Astrocyte of the spinal cord (primary cell): ENCODE data around the gene ACSS3.
"Not testable (repeated sequence)": the region's sequence is repeated elsewhere in the genome, so short reads cannot be mapped to it uniquely, and the experiment has no call there.

Experiments used
- DNase-seq: peaks from one replicate; pipeline ENCODE4 v3.0.0; 2011; ENCODE audit warnings: low read depth, low spot score
- H3K4me3 ChIP-seq: 2 replicates; pipeline ENCODE4 v1.5.1; 2011; ENCODE audit warnings: low read depth, mild to moderate bottlenecking, low read length, moderate library complexity
- in situ Hi-C: cut with HindIII; loops from 2 replicates; pipeline ENCODE4 v1.10.0; 2017; ENCODE audit warnings: low sequenced_read_pairs
- TF ChIP-seq, protein P1 (sequence below): IDR thresholded peaks from 2 replicates; pipeline ENCODE4 v1.5.1; 2012; ENCODE audit warnings: low read depth, mild to moderate bottlenecking, low read length, inconsistent platforms

The ACSS3 gene

DNA sequence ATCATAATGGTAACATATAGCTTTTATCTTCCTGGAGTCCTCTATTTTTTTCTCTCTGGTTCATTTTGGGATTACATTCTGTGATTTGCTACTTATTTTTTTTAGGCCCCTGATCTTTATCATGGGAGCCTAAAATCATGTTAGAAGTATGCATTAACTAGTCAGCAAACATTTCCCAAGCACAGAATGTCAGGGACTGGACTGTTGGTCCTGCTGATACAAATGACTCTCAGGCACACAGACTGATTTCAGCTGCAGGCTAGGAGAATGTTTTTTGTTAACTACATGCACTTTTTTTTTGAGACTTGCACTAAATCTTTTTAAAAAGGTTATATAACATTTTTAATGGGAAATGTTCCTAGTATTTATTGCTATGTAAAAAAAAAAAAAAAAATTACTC, 131.1 kb downstream of the ACSS3 start:
- in situ Hi-C loops = no loop called here
- H3K4me3 ChIP-seq = no peak overlapping the region
- TF ChIP-seq, protein P1, sequence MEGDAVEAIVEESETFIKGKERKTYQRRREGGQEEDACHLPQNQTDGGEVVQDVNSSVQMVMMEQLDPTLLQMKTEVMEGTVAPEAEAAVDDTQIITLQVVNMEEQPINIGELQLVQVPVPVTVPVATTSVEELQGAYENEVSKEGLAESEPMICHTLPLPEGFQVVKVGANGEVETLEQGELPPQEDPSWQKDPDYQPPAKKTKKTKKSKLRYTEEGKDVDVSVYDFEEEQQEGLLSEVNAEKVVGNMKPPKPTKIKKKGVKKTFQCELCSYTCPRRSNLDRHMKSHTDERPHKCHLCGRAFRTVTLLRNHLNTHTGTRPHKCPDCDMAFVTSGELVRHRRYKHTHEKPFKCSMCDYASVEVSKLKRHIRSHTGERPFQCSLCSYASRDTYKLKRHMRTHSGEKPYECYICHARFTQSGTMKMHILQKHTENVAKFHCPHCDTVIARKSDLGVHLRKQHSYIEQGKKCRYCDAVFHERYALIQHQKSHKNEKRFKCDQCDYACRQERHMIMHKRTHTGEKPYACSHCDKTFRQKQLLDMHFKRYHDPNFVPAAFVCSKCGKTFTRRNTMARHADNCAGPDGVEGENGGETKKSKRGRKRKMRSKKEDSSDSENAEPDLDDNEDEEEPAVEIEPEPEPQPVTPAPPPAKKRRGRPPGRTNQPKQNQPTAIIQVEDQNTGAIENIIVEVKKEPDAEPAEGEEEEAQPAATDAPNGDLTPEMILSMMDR = no peak
- DNase-seq = peak; percentile 22

DNA sequence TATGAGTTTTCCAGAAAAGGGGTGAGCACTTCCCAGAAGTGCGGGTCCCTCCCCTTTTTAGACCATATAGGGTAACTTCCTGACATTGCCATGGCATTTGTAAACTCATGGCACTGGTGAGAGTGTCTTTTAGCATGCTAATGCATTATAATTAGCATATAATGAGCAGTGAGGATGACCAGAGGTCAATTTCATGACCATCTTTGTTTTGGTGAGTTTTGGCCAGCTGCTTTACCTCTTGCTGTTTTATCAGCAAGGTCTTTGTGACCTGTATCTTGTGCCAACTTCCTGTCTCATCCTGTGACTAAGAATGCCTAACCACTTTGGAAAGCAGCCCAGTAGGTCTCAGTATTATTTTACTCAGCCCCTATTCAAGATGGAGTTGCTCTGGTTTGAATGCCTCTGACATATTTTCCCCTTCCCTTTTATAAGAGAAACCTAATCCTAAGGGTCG, 131.9 kb downstream of the ACSS3 start:
- in situ Hi-C loops, H3K4me3 ChIP-seq: not testable (repeated sequence)
- DNase-seq = peak; percentile 71

DNA sequence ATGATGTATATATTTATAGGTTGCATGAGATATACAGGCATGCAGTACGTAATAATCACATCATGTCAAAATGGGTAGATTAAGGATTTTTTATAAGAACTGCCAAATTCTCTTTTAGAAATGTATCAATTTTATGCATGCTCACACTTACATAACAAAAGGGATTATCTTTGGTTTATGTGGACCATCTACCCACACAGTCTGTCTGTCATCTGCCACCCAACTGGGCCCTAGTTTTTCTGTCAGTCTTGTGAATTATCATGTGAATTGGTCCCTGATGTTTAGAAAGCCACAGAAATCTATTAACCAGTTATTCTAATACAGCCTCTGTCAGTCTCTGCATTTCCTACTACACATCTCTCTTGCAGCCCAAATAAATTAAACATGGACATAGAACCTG, 133.4 kb downstream of the ACSS3 start:
- in situ Hi-C loops = no loop called here
- no peak overlapping the region for H3K4me3 ChIP-seq
- DNase-seq = no peak
- TF ChIP-seq, protein P1 = no peak

DNA sequence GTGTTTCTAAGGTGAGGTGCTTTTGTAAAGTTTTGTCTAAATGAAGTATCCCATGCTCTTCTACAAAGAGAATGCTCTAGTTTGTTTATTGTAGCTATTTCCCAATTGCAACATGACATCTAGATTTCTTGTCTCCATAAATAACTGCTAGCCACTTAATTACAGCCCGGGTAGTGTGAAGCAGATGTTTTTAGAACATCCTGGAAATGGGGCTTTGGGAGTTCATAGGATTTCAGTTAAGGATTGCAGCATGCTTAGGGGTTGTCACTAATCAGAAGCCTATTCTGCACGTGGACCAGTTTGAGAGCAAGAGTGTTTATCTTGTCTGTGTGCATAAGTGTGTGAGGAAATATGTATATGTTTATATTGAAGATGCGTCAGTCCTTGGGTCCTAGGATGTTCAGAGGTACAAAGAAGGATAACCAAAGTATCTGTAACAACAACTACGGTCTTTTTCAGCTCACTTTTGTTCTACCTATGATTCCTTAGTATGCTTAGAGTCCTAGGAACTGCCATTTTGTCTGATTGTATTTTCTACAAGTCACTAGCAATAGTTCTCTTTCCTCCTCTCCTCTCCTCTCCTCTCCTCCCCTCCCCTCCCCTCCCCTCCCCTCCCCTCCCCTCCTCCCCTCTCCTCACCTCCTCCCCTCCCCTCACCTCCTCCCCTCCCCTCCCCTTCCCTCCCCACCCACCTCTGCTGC, 135.3 kb downstream of the ACSS3 start:
- in situ Hi-C loops = no loop called here
- no peak for DNase-seq
- H3K4me3 ChIP-seq = no peak overlapping the region
- TF ChIP-seq, protein P1 = no peak

DNA sequence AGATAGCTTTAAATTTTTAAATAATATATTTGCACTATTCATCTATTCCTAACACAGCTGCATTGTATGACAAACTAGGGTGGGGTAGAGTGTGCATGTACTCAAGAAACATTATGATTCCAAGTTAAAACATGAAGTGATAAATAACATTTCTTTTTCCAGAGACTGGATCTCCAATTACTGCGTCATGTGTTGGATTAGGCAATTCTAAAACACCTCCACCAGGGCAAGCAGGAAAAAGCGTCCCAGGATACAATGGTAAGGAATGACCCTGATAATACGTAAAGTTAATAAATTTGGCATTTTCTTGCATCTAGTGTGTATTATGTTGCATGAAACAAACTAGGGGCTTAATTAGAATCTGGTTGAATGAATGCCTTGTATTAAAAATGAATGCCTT, 138.9 kb downstream of the ACSS3 start:
- H3K4me3 ChIP-seq = no peak overlapping the region
- DNase-seq = no peak
- in situ Hi-C loops = no loop called here
- TF ChIP-seq, protein P1 = no peak

DNA sequence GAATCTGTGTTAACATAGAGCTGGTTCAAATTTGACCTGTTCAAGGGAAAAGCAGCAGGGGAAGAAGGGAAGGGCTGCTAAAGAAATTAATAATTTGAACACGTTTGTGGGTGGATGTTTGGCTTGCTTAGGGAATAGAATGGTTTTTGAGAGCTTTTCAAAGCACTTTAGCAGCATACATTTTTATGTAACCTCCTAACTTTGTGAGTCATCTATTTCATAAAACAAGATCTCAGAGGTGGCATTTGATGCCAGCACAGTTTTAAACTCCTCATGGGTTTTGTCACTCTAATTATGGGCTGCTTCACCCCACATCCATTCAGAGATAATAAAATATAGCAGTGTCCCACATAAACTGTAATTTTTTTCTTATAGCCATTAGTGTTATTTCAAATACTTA, 143.8 kb downstream of the ACSS3 start:
- no peak overlapping the region for H3K4me3 ChIP-seq
- in situ Hi-C loops = no loop called here
- TF ChIP-seq, protein P1 = no peak
- peak; percentile 6 for DNase-seq

DNA sequence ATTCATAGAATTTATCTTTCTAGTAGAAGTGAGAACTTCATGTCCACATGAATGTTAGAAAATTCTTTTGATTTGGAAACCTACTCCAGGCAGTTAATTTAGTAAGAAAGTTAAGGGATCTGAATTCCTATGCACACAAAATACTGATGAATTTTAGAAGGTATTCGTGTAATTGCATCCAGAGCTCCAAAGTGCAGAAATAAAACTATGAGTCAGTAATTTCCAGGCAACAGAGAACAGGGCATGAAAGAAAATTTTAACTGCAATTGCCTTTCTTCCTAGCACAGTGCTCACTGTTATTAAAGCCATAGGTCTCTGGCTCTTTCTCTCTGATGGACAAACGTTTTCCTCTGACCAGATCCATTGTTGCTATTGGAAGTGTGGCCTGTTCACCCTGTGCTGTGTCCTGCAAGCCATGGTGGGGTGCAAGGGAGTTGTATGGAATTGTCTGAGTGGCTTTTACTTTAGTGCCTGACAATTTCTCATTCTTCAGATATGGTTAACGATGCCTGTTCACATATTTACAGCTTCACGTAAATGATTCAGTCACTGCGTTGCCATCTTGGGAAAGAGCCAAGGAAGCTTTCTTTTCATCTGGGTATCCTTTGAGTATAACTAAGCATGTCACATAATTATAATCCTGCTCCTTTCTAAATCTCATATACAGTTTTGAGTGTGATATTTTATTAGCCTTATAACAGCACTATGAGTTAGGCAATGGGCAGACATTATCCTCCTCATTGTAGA, 145.1 kb downstream of the ACSS3 start:
- peak; percentile 43 for DNase-seq
- no peak overlapping the region for H3K4me3 ChIP-seq
- in situ Hi-C loops = no loop called here
- TF ChIP-seq, protein P1 = no peak
